T-helper 17 cell (primary cell): ENCODE results near the gene LFNG. TPM values are rescaled to one million over a fixed set of nuclear protein-coding genes. Genes with fewer than 3 reads are reported as not detected.

Experiments used
- ATAC-seq: fragments of 150-1000 bp; cut with Tn5 transposase; 2 replicates; pipeline ENCODE4 v1.10.0; 2021; ENCODE audit warnings: mild to moderate bottlenecking, moderate library complexity
- DNase-seq, 3 donors: peaks; one replicate each; pipeline versions ENCODE4 v3.0.0 to v3.0.0-alpha.2; 2020 to 2021
- H3K9me3 ChIP-seq: one replicate; pipeline ENCODE4 v1.7.0; 2013; ENCODE audit warnings: low read length, mild to moderate bottlenecking; ENCODE audit not compliant: control insufficient read depth, poor library complexity, severe bottlenecking
- H3K27ac Mint-ChIP-seq: one replicate; pipeline ENCODE4 v1.8.0; 2022; ENCODE audit warnings: mild to moderate bottlenecking, moderate library complexity, mixed read lengths
- H3K27me3 Mint-ChIP-seq: one replicate; pipeline ENCODE4 v1.8.0; 2022; ENCODE audit warnings: mixed read lengths
- H3K36me3 Mint-ChIP-seq: one replicate; pipeline ENCODE4 v1.8.0; 2022; ENCODE audit warnings: low read depth, mixed read lengths
- H3K4me1 Mint-ChIP-seq: one replicate; pipeline ENCODE4 v1.8.0; 2022; ENCODE audit warnings: mild to moderate bottlenecking, mixed read lengths
- H3K4me3 Mint-ChIP-seq: one replicate; pipeline ENCODE4 v1.8.0; 2022; ENCODE audit warnings: mild to moderate bottlenecking, moderate library complexity, mixed read lengths
- total RNA-seq, 4 donors: library from RNA in 2 of 4; stranded (reverse) in 2 of 4; gene quantifications; one replicate each; pipeline ENCODE4 v1.2.3 and lab custom pipeline; 2022 to 2026

LFNG gene, protein sequence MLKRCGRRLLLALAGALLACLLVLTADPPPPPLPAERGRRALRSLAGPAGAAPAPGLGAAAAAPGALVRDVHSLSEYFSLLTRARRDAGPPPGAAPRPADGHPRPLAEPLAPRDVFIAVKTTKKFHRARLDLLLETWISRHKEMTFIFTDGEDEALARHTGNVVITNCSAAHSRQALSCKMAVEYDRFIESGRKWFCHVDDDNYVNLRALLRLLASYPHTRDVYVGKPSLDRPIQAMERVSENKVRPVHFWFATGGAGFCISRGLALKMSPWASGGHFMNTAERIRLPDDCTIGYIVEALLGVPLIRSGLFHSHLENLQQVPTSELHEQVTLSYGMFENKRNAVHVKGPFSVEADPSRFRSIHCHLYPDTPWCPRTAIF
- total RNA-seq (100 to 1,000 TPM; 110 to 116 TPM), total RNA-seq (lab: John Stamatoyannopoulos, UW) (147 to 171 reads per million in 2 donors)

DNA sequence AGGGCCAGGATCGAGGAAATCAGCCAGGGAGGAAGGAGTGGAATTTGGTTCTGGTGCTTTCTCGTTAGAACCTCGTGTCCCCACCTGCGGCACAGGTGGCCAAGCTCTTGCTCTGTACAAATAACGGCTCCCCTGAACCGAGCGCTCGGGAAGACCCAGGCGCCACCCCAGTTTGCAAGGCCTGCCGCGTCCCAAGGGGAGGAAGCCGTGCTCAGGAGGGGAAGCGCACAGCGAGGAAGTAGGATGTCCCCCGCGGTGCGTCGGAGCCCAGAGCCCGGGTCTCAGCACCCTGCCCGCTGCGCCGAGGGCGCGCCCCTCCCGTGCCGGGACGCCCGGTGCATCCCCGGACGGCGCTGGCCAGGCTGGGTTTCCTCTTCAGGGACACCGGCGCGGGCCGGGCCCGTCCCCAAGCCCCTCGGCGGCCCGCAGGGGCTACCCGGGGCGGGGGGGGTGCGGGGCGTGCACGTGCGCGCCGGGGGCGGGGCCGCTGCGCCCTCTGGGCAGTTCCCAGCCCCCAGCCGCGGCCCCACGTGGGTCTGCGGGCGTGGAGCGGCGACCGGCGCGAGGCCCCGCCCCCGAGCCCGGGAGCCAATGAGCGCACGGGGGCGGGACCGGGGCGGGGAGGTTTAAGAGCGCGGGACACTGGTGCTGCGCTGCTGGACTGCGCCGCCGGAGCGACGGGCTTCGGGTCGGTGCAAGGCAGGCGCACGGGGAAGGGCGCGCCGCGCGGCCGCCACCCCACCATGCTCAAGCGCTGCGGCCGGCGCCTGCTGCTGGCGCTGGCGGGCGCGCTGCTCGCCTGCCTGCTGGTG, at the start of gene LFNG:
LFNG (plus strand) TSS at position 656 of the 812 bp plus-strand sequence; CDS start at position 744, 88 bp downstream.
- ATAC-seq (peak; percentile 80), DNase-seq (peak; percentile 73 to 89 (median 83))
- peaks cover 5% of the 10 kb centered on the region for H3K36me3 Mint-ChIP-seq
- H3K27ac Mint-ChIP-seq = peak within 1 kb of the TSS; percentile 94
- peaks cover 22% of the 10 kb centered on the region for H3K4me1 Mint-ChIP-seq
- H3K27me3 Mint-ChIP-seq = no peaks in the 10 kb centered on the region
- no peaks in the 10 kb centered on the region for H3K9me3 ChIP-seq
- H3K4me3 Mint-ChIP-seq = peak within 1 kb of the TSS; percentile 96

GRCh38 chr7:2470204-2471021, 49.2 kb upstream of the LFNG start:
- ATAC-seq = no peak
- no peak overlapping the region for H3K4me3 Mint-ChIP-seq
- H3K36me3 Mint-ChIP-seq = no peaks in the 10 kb centered on the region
- H3K27me3 Mint-ChIP-seq = peaks cover 11% of the 10 kb centered on the region
- peaks cover 9% of the 10 kb centered on the region for H3K4me1 Mint-ChIP-seq
- no peak for DNase-seq
- no peaks in the 10 kb centered on the region for H3K9me3 ChIP-seq
- H3K27ac Mint-ChIP-seq = peak overlapping the region; percentile 62

- no peak for ATAC-seq
- H3K4me1 Mint-ChIP-seq = peaks cover 9% of the 10 kb centered on the region
- H3K9me3 ChIP-seq = no peaks in the 10 kb centered on the region
- no peak for DNase-seq
- H3K36me3 Mint-ChIP-seq = no peaks in the 10 kb centered on the region
- peaks cover 11% of the 10 kb centered on the region for H3K27me3 Mint-ChIP-seq
- no peak overlapping the region for H3K4me3 Mint-ChIP-seq
- H3K27ac Mint-ChIP-seq = peak overlapping the region; percentile 62
These were observed 48.6 kb upstream of the LFNG start for GRCh38 chr7:2471022-2471329.

DNA sequence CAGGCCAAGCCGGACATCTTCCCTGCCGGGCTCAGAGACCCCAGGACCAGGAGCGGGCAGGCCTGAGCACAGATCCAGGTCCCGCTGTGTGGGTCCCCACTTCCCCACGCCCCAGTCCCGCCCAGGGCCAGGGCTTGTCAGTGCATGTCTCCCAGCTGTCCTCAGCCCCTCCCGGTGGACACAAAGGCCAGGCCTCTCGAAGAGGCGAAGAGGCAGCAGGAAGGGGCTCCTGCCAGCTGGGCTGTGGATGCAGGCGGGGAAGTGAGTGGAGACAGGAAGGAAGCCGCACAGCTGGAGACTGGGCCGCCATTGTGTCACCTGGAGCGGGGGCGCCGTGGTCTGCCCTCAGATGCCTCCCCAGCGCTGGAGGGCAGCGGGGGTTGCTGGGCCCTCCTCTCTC, 48.2 kb upstream of the LFNG start:
- DNase-seq = no peak
- Mint-ChIP-seq H3K4me3 (no peak overlapping the region), H3K36me3 (no peaks in the 10 kb centered on the region), H3K27me3 (peaks cover 11% of the 10 kb centered on the region), H3K4me1 (peaks cover 9% of the 10 kb centered on the region), H3K27ac (no peak overlapping the region)
- H3K9me3 ChIP-seq = no peaks in the 10 kb centered on the region
- ATAC-seq = no peak

GRCh38 chr7:2472739-2473138, 46.8 kb upstream of the LFNG start:
- ATAC-seq = no peak
- DNase-seq = no peak
- no peak overlapping the region for H3K27ac Mint-ChIP-seq
- H3K9me3 ChIP-seq = no peaks in the 10 kb centered on the region
- H3K36me3 Mint-ChIP-seq = no peaks in the 10 kb centered on the region
- peaks cover 9% of the 10 kb centered on the region for H3K4me1 Mint-ChIP-seq
- H3K27me3 Mint-ChIP-seq = peaks cover 11% of the 10 kb centered on the region
- H3K4me3 Mint-ChIP-seq = no peak overlapping the region

DNA sequence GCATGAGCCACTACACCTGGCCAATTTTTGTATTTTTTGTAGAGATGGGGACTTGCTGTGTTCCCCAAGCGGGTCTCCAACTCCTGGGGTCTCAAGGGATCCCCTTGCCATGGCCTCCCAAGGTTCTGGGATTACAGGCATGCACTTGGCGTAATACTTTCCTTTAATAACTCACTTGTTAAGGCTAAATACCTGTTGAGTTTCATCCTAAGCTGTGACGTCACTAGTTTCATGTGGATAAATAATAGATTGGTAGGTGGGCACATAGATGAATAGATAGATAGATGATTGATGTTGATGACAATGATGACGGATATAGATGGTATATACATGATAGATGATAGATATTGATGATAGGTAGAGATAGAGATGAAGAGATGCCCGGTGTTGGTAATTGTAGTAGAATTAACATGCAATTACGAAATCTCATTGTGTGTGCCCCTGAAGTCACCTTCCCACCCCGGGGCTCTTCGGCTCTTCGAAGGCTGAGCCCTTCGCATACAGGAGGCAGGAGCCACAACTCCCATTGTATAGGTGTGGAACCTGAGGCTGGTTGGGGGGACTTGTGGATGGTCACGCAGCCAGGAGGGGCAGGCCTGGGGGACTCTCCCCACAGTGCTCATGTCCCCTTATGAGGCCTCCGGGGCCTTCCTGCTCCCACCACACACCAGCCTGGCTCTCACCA, 45.9 kb upstream of the LFNG start:
- H3K9me3 ChIP-seq = no peaks in the 10 kb centered on the region
- Mint-ChIP-seq H3K27me3 (peaks cover 11% of the 10 kb centered on the region), H3K36me3 (no peaks in the 10 kb centered on the region), H3K27ac (no peak overlapping the region), H3K4me3 (no peak overlapping the region), H3K4me1 (peaks cover 9% of the 10 kb centered on the region)
- ATAC-seq = no peak
- DNase-seq = no peak

- no peak for ATAC-seq
- peaks cover 4% of the 10 kb centered on the region for H3K4me1 Mint-ChIP-seq
- H3K9me3 ChIP-seq = no peaks in the 10 kb centered on the region
- no peak overlapping the region for H3K27ac Mint-ChIP-seq
- no peak overlapping the region for H3K4me3 Mint-ChIP-seq
- no peak for DNase-seq
- peaks cover 5% of the 10 kb centered on the region for H3K27me3 Mint-ChIP-seq
- no peaks in the 10 kb centered on the region for H3K36me3 Mint-ChIP-seq
These were observed 45.4 kb upstream of the LFNG start for GRCh38 chr7:2474224-2474623.

DNA sequence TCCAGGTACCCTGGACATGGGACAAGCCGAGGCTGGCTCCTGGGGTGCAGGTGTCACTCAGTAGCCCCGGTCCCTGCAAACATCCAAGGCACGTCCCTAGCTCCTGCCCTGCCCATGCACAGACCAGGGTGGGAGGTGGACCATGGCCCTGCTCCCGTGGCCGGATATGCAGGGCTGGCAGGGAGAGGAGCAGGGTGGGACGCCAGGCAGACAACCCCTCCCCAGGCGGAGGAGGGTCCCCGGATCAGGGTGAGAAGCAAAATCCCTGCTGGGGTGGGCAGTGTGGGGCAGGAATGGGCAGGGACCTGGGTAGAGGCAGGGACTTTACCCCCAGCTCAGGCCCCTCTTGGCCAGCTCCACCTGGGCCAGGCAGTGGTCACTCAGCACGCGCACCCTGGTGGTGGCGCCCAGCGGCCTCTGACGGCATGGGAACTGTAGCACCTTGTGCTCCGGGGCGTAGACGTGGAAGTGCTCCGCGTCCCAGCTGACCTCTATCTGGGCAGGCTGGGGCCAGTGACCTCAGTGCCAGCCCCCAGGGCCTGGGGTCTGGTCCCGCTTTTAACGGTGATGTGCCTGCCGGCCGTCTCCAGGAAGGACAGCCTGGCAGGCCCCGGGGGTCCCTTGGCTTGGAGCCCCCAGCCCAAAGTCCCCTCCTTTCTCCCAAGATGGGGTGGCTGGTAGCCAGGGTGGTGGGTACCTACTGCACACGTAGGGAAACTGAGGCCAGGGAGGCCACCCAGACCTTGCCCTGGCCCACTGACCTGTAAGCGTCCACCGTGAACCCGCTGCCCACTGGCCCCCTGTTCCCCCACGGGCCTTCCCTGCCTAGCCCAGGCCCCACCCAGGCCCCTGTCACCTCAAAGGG, 44.5 kb upstream of the LFNG start:
- Mint-ChIP-seq H3K4me1 (peaks cover 4% of the 10 kb centered on the region), H3K27me3 (peaks cover 4% of the 10 kb centered on the region), H3K27ac (no peak overlapping the region), H3K4me3 (no peak overlapping the region), H3K36me3 (no peaks in the 10 kb centered on the region)
- DNase-seq (no peak), ATAC-seq (no peak)
- no peaks in the 10 kb centered on the region for H3K9me3 ChIP-seq

DNA sequence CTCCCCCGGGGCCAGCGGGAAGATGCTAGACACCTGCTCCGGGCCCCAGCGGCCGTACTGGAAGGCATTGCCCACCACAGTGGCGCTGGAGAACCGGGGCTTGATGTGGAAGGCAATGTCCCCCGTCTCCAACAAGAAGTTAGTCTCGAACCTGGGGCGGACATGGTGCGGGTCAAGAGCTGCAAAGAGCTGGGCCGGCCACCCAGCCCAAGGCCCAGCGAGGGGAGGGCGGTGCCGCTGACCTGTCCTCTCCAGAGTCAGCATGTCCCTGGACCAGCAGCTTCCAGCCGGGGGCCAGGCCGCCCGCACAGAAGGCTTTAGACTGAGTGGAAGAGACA, 43.9 kb upstream of the LFNG start:
- Mint-ChIP-seq H3K27me3 (no peaks in the 10 kb centered on the region), H3K36me3 (no peaks in the 10 kb centered on the region), H3K27ac (no peak overlapping the region), H3K4me1 (peaks cover 3% of the 10 kb centered on the region), H3K4me3 (peak overlapping the region; percentile 12)
- DNase-seq = no peak
- no peak for ATAC-seq
- no peaks in the 10 kb centered on the region for H3K9me3 ChIP-seq

GRCh38 chr7:2476298-2476697, 43.3 kb upstream of the LFNG start, which contains the start of gene GRIFIN:
TSS of gene GRIFIN (minus strand) at chr7:2476398. CDS start at chr7:2476383, 15 bp downstream.
- Mint-ChIP-seq H3K4me3 (peak within 1 kb of the TSS; percentile 12), H3K27ac (no peak within 1 kb of the TSS)

GRCh38 chr7:2476776-2477446, 42.7 kb upstream of the LFNG start:
- Mint-ChIP-seq H3K4me3 (peak overlapping the region; percentile 12), H3K27me3 (no peaks in the 10 kb centered on the region), H3K27ac (no peak overlapping the region), H3K4me1 (peaks cover 3% of the 10 kb centered on the region), H3K36me3 (no peaks in the 10 kb centered on the region)
- no peaks in the 10 kb centered on the region for H3K9me3 ChIP-seq
- no peak for ATAC-seq
- no peak for DNase-seq

More at GRCh38 chr7:2476298-2476697, 43.3 kb upstream of the LFNG start, which contains the start of gene GRIFIN:
- H3K4me1 Mint-ChIP-seq = peaks cover 3% of the 10 kb centered on the region
- no peak for DNase-seq
- no peaks in the 10 kb centered on the region for H3K36me3 Mint-ChIP-seq
- ATAC-seq = no peak
- no peaks in the 10 kb centered on the region for H3K27me3 Mint-ChIP-seq
- H3K9me3 ChIP-seq = no peaks in the 10 kb centered on the region
